HUES6 (cell line): ENCODE measurements around the gene CACNA2D2.

Experiments
- H3K27ac ChIP-seq: 2 replicates; pipeline ENCODE4 v1.7.0; 2013; ENCODE audit warnings: low read depth, mild to moderate bottlenecking, low read length, inconsistent platforms
- H3K27me3 ChIP-seq: 2 replicates; pipeline ENCODE4 v1.6.1; 2013; ENCODE audit warnings: low read length; ENCODE audit not compliant: control insufficient read depth, insufficient read depth
- H3K36me3 ChIP-seq: 2 replicates; pipeline ENCODE4 v1.6.1; 2013; ENCODE audit warnings: low read length; ENCODE audit not compliant: control insufficient read depth, insufficient read depth
- H3K4me1 ChIP-seq: 2 replicates; pipeline ENCODE4 v1.6.1; 2013; ENCODE audit warnings: low read length; ENCODE audit not compliant: control insufficient read depth, insufficient read depth
- H3K4me3 ChIP-seq: 2 replicates; pipeline ENCODE4 v1.5.1; 2013; ENCODE audit warnings: low read depth, low read length
- H3K9ac ChIP-seq: one replicate; pipeline ENCODE4 v1.6.1; 2013; ENCODE audit warnings: mild to moderate bottlenecking, low read length
- H3K9me3 ChIP-seq: 2 replicates; pipeline ENCODE4 v1.6.1; 2013; ENCODE audit warnings: low read depth, low read length; ENCODE audit not compliant: control insufficient read depth, insufficient read depth

CACNA2D2 gene

DNA sequence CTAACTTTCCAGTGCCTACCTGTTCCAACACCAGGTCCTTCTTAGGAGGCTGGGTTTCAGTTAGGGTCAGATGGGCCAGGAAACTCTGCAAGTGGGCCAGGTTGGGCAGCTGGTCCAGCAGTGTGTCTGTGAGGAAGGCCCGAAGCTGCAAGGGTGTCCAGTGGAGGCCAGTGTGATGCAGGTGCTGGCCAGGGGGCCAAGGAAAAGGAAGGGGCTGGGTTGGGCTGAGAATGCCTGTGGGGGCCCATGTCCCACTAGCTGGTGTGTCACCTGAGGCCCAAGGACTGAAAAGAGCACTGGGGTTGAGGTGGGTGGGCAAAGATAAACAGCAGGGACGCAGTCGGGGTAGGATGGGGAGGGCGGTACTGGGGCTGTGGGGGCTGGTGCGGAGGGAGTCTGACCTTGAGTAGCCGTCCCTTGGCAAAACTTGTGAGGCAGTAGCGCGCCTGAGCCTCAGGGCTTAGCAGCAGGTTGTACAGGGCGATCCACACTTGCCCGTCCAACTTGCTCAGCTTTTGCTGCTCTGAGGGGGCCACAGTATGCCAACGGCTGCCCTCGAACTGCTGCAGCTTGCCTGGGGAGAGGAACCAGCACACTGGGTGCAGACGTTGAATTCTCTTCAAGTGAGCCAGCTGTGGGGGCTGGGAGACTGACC lies 161.3 kb downstream of the CACNA2D2 start:
- Histone ChIP-seq H3K4me3 (no peak overlapping the region), H3K36me3 (no peaks in the 10 kb centered on the region), H3K4me1 (peaks cover 23% of the 10 kb centered on the region), H3K9ac (no peak overlapping the region), H3K27ac (no peak overlapping the region), H3K9me3 (no peaks in the 10 kb centered on the region), H3K27me3 (peaks cover 68% of the 10 kb centered on the region)

DNA sequence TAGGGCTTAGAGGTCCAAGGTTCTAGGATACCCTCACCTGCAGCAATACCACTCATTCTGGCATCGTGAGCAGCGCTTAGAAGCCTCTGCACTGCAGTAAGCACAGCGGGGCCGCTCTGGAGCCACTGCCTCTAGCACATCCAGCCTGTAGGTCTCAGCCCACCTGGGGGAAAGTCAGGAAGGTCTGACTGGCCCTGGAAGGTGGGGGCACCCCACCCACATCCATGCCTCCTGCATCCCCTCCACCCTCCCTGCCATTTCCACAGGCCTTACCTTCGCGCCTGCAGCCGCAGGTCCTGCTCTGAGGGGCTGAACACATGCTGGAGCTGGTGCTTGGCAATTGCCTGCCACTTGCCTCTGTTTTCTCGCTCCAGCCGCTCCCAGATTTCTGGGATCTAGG lies 161.9 kb downstream of the CACNA2D2 start:
- Histone ChIP-seq H3K4me3 (no peak overlapping the region), H3K27me3 (peaks cover 68% of the 10 kb centered on the region), H3K9me3 (no peaks in the 10 kb centered on the region), H3K27ac (no peak overlapping the region), H3K4me1 (peaks cover 23% of the 10 kb centered on the region), H3K36me3 (no peaks in the 10 kb centered on the region), H3K9ac (no peak overlapping the region)

DNA sequence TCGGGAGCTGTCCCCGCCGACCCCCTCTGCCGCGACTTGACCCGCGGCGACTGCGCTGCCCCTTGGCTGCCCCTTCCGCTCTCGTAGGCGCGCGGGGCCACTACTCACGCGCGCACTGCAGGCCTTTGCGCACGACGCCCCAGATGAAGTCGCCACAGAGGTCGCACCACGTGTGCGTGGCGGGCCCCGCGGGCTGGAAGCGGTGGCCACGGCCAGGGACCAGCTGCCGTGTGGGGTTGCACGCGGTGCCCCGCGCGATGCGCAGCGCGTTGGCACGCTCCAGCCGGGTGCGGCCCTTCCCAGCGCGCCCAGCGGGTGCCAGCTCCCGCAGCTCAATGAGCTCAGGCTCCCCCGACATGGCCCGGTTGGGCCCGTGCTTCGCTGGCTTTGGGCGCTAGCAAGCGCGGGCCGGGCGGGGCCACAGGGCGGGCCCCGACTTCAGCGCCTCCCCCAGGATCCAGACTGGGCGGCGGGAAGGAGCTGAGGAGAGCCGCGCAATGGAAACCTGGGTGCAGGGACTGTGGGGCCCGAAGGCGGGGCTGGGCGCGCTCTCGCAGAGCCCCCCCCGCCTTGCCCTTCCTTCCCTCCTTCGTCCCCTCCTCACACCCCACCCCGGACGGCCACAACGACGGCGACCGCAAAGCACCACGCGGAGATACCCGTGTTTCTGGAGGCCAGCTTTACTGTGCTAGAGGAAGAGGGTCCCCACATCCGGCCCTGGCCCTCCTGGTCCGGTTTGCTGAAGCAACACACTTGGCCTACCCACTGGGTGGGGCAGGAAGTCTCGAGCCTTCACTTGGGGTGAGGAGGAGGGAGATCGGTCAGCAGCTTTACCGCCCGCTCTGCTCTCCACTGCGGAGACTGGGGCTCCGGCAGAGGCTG lies 162.7 kb downstream of the CACNA2D2 start, which contains the start of gene RASSF1:
TSS of gene RASSF1 (minus strand) at position 389 of the 882 bp plus-strand sequence. CDS start at position 358, 31 bp downstream.
- Histone ChIP-seq H3K36me3 (no peaks in the 10 kb centered on the region), H3K9ac (no peak within 1 kb of the TSS), H3K4me3 (peak within 1 kb of the TSS; percentile 59), H3K27me3 (peaks cover 64% of the 10 kb centered on the region), H3K4me1 (peaks cover 30% of the 10 kb centered on the region), H3K27ac (no peak within 1 kb of the TSS), H3K9me3 (no peaks in the 10 kb centered on the region)

DNA sequence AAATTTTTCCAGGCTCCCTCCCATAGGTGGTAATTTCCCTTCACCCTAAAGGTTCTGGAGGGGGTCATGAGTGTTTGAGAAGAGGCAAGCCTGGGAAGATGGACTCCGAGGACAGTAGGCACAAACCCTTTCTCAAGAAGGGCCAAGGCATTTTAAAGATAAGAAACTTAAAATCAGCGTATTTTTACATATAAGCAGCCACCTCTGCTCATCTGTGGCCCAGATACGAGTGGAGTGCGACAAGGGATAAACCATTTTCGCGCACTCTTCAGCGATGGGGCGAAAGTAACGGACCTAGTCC lies 163.3 kb downstream of the CACNA2D2 start:
- H3K9me3 ChIP-seq: no peaks in the 10 kb centered on the region
- peak overlapping the region; percentile 59 for H3K4me3 ChIP-seq
- H3K27me3 ChIP-seq: peaks cover 61% of the 10 kb centered on the region
- no peak overlapping the region for H3K9ac ChIP-seq
- H3K27ac ChIP-seq: no peak overlapping the region
- peaks cover 31% of the 10 kb centered on the region for H3K4me1 ChIP-seq
- H3K36me3 ChIP-seq: no peaks in the 10 kb centered on the region

DNA sequence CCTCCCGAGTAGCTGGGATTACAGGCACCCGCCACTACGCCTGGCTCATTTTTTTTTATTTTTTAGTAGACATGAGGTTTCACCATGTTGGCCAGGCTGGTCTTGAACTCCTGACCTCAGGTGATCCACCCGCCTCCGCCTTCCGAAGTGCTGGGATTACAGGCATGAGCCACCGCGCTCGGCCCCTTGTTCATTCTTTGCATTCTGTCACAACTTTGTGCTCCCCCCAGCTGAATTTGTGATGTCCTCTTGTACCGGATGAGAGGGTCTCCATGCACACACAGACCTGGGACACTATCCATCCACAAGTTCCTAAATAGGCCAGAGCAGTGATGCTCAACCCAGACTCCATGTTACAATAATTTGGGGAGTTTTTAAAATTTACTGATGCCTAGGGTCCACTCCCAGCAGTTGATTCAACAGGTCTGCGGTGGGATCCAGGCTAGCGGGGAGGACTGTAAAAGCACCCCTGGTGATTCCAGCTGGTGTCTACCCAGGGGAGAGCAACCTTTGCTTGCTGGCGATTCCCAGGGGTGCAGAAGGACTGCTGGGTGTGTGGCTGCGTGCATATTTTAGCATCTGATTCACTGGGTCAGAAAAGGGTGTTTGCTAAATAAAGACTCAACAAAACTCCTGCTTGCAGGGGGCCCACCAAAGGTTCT lies 163.8 kb downstream of the CACNA2D2 start:
- H3K27me3 ChIP-seq: peaks cover 56% of the 10 kb centered on the region
- H3K27ac ChIP-seq: no peak overlapping the region
- no peak overlapping the region for H3K9ac ChIP-seq
- H3K4me1 ChIP-seq: peaks cover 31% of the 10 kb centered on the region
- H3K9me3 ChIP-seq: no peaks in the 10 kb centered on the region
- no peaks in the 10 kb centered on the region for H3K36me3 ChIP-seq
- peak overlapping the region; percentile 59; the same call in 1 of the 2 replicates for H3K4me3 ChIP-seq

DNA sequence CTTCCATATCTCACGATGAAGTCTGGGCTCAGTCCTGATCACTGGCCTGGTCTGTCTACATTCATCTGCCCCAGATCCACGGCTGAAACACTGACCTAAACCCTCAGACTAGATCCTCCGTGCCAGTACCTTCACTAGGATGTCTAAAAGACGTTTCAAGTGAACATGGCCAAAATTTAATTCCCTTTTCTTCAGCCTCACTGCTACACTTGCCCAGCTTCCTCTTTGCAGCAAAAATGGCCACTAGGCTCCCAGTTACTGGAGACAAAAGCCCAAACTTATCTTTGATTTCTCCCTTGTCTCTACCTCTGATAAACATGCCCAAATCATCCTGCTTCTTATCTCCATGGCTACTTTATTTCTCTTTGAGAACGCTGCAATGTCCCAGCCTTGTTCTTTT lies 164.5 kb downstream of the CACNA2D2 start:
- Histone ChIP-seq H3K27ac (no peak overlapping the region), H3K36me3 (peaks cover 3% of the 10 kb centered on the region; the same call in 1 of the 2 replicates), H3K9ac (no peak overlapping the region), H3K9me3 (no peaks in the 10 kb centered on the region), H3K4me3 (no peak overlapping the region), H3K4me1 (peaks cover 35% of the 10 kb centered on the region), H3K27me3 (peaks cover 54% of the 10 kb centered on the region)

DNA sequence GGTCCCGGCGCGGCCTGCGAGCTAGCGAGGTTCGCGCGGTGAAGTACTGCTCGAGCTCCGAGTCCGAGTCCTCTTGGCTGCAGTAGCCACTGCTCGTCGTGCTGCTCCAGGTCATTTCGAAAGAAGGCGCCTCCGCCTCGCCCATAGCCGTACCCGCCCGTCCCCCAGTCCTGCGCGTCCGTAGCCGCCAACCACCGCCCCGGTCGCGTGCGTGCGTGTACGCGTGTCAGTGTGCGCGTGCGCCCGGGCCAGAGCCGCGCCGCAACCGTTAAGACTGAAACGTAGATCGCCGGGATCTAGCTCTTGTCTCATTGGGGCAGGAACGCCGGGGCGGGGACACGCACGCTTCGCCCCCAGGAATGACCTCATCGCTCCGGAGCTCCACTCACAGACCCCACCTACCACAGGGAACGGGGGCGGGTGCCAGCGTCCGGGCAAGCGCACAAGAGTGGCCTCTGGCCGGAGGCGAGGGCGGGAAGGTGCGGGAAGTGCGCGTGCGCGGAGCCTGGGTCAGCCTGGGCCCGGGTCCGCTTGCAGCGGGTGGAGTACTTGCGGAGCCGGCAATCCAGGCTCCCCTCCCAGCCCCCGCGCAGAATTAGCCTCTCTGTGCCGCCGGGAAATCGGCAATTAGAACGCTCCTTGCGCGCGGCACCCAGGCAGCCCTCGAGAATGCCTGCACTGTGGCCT lies 166.1 kb downstream of the CACNA2D2 start:
- H3K9me3 ChIP-seq: no peaks in the 10 kb centered on the region
- H3K9ac ChIP-seq: peak overlapping the region; percentile 95
- peaks cover 35% of the 10 kb centered on the region for H3K4me1 ChIP-seq
- peaks cover 39% of the 10 kb centered on the region for H3K27me3 ChIP-seq
- H3K4me3 ChIP-seq: peak overlapping the region; percentile 89
- peak overlapping the region; percentile 90 for H3K27ac ChIP-seq
- H3K36me3 ChIP-seq: peaks cover 8% of the 10 kb centered on the region

DNA sequence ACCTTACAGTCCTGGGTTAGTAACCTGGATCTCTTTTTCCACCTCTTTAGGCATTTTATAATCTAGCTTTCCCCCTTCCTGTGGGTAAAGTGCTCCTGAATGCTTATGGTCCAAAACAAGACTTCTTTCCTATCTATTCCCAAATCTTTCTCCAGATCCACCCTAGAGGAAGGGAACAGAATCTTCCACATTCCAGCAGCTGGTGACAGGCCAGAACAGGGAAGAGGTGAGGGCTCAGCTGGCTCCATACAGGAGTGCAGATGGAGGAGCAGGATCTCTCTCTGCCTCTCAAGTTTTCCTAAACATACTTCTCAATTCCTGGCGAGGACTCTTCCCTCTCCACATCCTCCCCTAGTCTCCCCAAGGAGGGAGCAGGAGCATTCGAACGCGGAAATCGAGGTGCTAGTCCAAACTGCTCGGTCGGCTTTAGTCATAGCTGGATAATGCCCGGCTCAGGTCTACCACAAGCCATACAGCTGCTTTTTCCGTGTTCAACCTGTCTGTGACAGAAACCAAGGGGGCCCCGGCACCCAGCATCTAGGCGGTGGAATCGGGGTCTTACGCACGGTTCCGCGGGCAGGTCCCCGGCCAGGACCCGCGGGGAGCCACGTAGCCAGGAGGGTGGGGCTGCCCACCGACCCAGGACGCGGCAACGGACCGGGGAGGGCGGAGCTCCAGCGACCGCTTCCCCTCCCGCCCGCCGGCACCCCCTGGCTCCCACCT lies 166.8 kb downstream of the CACNA2D2 start:
- H3K4me3 ChIP-seq: peak overlapping the region; percentile 89
- peak overlapping the region; percentile 95 for H3K9ac ChIP-seq
- peaks cover 35% of the 10 kb centered on the region for H3K4me1 ChIP-seq
- peak overlapping the region; percentile 90; the same call in 1 of the 2 replicates for H3K27ac ChIP-seq
- no peaks in the 10 kb centered on the region for H3K9me3 ChIP-seq
- peaks cover 32% of the 10 kb centered on the region for H3K27me3 ChIP-seq
- H3K36me3 ChIP-seq: peaks cover 15% of the 10 kb centered on the region

DNA sequence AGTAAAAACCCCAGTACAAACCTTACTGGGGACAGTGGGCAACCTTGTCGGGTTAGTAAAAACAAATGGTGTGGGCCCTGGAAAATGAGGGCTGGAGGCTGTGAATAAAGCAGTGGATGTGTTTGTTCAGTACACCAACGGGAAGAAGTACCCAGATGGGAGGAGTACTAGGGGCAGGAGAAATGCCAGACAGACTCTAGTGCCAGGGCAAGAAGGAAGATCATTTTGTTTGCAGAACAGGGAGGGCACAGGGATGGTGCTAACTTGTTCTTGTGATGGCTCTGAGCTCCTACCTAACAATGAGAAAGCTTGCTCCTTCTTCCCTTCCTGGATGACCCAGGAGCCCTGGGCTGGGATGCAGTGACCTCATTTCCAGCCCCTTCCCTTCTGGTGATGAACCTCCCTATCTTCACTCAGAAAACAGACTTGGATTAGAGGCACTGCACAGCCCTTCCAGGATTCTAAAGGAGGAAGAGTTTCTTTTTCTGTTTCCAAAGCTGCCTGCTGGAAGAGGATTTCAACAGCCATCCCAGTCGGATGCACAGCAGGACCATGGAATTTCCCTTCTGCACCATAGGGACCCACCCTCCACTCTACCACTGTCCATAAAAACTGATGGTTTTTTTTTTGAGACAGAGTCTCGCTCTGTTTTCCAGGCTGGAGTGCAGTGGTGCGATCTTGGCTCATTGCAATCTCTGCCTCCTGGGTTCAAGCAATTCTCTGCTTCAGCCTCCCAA lies 168.9 kb downstream of the CACNA2D2 start:
- Histone ChIP-seq H3K27me3 (peaks cover 11% of the 10 kb centered on the region), H3K9ac (no peak overlapping the region), H3K4me3 (no peak overlapping the region), H3K36me3 (peaks cover 36% of the 10 kb centered on the region), H3K9me3 (no peaks in the 10 kb centered on the region), H3K4me1 (peaks cover 23% of the 10 kb centered on the region), H3K27ac (no peak overlapping the region)
